Measurements from ENCODE around the gene OLR1.
"Not testable (repeated sequence)": the region's sequence is repeated elsewhere in the genome, so short reads cannot be mapped to it uniquely, and the experiment has no call there.

OLR1 gene

DNA sequence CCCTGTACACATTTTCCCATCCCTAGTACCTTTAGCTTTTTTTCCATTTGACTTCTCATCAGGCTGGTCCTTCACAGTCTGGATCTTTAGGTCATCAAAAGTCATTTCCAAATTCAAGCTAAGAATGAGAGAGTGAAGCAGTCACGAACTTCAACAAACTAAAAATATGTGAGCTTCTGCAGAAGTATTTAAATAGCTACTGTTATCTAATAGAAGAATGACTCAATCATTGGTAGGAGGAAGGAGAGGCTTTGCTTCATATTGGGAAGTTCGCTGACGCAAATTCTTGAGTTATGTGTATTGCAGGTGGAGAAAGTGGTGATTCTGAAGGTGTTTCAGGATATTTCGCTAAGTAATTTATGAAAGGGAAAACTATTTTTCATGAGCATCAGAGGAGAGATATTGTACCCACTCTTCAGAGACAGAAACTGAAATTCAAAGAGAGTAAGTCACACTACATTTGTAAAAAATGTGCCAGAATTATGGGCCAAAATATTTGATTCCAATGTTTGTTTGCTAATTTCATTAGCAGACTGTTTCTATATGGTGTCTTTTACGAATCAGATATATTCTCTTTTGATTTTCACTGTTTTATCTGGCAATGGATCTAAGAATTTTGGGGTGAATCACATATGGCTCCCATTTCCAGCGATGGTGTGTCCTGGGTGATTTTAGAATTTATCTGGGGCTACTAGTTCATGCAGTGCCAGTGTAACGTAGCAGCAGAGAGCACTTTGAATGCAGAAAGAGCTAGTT is at the start of gene OLR1:
Gene OLR1, minus strand, starts transcription at position 160 of the 756 bp plus-strand sequence. Its CDS starts 55 bp downstream, at position 105.
- Histone ChIP-seq H3K4me3 (ENCODE audit: low read depth, low read length) (no peak within 1 kb of the TSS), H3K9me3 (ENCODE audit: severe bottlenecking) (no peaks in the 10 kb centered on the region), H3K36me3 (no peaks in the 10 kb centered on the region), H3K27ac (no peak within 1 kb of the TSS), H3K27me3 (ENCODE audit: insufficient read depth, low read depth, severe bottlenecking) (no peaks in the 10 kb centered on the region)
- TF ChIP-seq, protein P1, sequence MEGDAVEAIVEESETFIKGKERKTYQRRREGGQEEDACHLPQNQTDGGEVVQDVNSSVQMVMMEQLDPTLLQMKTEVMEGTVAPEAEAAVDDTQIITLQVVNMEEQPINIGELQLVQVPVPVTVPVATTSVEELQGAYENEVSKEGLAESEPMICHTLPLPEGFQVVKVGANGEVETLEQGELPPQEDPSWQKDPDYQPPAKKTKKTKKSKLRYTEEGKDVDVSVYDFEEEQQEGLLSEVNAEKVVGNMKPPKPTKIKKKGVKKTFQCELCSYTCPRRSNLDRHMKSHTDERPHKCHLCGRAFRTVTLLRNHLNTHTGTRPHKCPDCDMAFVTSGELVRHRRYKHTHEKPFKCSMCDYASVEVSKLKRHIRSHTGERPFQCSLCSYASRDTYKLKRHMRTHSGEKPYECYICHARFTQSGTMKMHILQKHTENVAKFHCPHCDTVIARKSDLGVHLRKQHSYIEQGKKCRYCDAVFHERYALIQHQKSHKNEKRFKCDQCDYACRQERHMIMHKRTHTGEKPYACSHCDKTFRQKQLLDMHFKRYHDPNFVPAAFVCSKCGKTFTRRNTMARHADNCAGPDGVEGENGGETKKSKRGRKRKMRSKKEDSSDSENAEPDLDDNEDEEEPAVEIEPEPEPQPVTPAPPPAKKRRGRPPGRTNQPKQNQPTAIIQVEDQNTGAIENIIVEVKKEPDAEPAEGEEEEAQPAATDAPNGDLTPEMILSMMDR (IDR thresholded peaks at IDR 0.05; ENCODE audit: low read depth, low read length) = no peak
- no peak for DNase-seq

DNA sequence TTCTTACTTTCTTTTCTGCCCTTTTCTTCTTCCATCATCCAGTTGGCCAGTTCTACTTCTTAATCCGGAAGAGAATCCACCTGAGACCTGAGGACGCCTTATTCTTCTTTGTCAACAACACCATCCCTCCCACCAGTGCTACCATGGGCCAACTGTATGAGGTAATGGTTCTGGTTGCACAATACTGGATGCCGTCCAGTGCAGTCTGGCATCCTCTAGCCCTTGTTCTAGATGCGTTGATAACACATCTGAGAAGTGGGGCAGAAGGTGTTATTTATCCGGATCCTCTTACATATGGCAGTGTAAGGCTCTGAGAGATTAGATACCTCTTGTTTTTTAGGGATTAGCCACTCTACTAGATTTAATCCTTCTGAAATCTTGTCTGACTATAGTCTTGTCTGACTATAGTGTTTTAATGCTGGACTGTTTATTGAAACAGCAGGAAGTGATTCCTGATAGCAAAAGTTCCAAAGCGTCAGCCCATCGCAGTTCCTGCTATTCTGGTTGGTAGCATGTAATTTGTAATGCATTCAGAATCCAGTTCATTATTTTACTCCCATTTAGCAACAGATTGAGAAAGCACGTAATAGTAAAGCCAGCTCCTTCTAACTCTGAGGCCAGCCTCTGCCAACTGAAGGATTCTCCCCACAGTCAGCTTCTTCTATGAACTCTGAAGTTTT is 48.6 kb upstream of the OLR1 start:
- DNase-seq = peak; percentile 60
- TF ChIP-seq, protein P1 (IDR thresholded peaks at IDR 0.05; ENCODE audit: low read depth, low read length) = no peak
- Histone ChIP-seq H3K27me3 (ENCODE audit: insufficient read depth, low read depth, severe bottlenecking) (no peaks in the 10 kb centered on the region), H3K9me3 (ENCODE audit: severe bottlenecking) (no peaks in the 10 kb centered on the region), H3K27ac (peak overlapping the region; percentile 52), H3K4me3 (ENCODE audit: low read depth, low read length) (no peak overlapping the region), H3K36me3 (peaks cover 58% of the 10 kb centered on the region)

DNA sequence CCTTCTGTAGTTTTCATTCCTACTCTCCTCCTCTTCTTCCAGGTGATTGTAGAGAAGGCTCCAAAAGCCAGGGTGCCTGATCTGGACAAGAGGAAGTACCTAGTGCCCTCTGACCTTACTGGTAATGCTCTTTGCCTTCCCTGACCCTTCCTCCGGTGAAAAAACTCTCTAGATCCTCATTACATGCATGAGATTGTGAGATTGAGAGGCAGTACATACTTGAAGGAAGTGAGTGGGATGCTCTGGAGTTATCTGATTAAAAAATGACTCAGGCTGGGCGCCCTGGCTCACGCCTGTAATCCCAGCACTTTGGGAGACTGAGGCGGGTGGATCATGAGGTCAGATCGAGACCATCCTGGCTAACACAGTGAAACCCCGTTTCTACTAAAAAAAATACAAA is 46.1 kb upstream of the OLR1 start:
- Histone ChIP-seq H3K9me3 (ENCODE audit: severe bottlenecking) (no peaks in the 10 kb centered on the region), H3K4me3 (ENCODE audit: low read depth, low read length) (no peak overlapping the region), H3K27me3 (ENCODE audit: insufficient read depth, low read depth, severe bottlenecking) (no peaks in the 10 kb centered on the region), H3K36me3 (peaks cover 47% of the 10 kb centered on the region), H3K27ac (no peak overlapping the region)
- TF ChIP-seq, protein P1 (IDR thresholded peaks at IDR 0.05; ENCODE audit: low read depth, low read length) = no peak
- DNase-seq = no peak

DNA sequence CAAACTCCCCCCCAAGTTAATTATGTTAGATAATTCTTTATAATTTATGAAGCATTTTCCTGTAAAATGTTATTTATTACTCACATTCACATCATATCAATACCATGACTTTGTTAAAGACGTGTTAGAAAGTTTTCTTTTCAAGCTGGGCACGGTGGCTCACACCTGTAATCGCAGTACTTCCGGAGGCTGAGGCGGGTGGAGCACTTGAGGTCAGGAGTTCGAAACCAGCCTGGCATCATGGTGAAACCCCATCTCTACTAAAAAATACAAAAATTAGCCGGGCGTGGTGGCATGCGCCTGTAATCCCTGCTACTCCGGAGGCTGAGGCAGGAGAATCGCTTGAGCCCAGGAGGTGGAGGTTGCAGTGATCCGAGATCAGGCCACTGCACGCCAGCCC is 44.0 kb upstream of the OLR1 start:
- not testable (repeated sequence) for H3K9me3 ChIP-seq (ENCODE audit: severe bottlenecking); H3K4me3 ChIP-seq (ENCODE audit: low read depth, low read length); DNase-seq; H3K27ac ChIP-seq; H3K27me3 ChIP-seq (ENCODE audit: insufficient read depth, low read depth, severe bottlenecking)
- H3K36me3 ChIP-seq = peaks cover 28% of the 10 kb centered on the region

DNA sequence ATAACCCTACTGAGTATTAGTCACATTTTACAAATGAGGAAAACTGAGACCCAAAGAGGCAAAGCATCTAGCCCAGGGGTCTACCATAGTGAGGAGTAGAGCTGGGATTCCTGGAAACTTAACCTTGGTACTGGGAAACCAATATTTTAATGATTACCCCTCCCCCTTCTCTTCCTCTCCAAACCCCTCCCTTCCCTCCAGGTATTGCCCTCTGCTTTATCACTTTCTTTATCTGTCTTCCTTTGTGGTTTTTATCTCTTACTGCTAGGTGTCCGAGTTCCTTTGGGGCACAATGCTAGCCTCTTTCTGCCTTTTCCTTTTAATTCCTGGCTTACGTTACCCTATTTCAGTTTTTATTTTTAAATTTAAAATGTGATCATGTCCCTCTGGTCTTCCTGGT is 43.5 kb upstream of the OLR1 start:
- Histone ChIP-seq H3K9me3 (ENCODE audit: severe bottlenecking) (no peaks in the 10 kb centered on the region), H3K36me3 (peaks cover 23% of the 10 kb centered on the region), H3K27me3 (ENCODE audit: insufficient read depth, low read depth, severe bottlenecking) (no peaks in the 10 kb centered on the region), H3K27ac (no peak overlapping the region), H3K4me3 (ENCODE audit: low read depth, low read length) (no peak overlapping the region)
- TF ChIP-seq, protein P1 (IDR thresholded peaks at IDR 0.05; ENCODE audit: low read depth, low read length) = no peak
- no peak for DNase-seq

DNA sequence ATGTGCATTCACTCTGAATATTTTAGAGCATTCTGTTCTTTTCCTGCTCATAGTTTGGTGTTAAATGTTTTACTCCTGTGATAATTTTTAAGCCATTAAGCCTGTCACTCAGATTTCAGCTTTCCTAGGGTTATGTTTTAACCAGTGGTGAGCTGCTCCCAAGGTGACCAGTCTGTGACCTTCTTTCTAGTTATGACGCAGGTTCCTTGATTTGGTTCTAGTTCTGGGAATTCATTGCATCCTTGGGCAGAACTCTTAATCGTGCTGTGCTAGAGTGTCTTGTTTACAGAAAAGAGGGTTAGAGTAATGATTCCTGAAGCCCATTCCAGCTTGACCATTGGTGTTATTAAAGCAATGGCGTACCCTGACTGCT is 42.9 kb upstream of the OLR1 start:
- TF ChIP-seq, protein P1 (IDR thresholded peaks at IDR 0.05; ENCODE audit: low read depth, low read length) = no peak
- Histone ChIP-seq H3K4me3 (ENCODE audit: low read depth, low read length) (no peak overlapping the region), H3K9me3 (ENCODE audit: severe bottlenecking) (no peaks in the 10 kb centered on the region), H3K27ac (no peak overlapping the region), H3K27me3 (ENCODE audit: insufficient read depth, low read depth, severe bottlenecking) (no peaks in the 10 kb centered on the region), H3K36me3 (peaks cover 18% of the 10 kb centered on the region)
- no peak for DNase-seq

Measured in WERI-Rb-1 (cell line).